Measurements from ENCODE around the gene LILRB3.

GRCh38 chr19:54190503-54191010 lies 32.2 kb downstream of the LILRB3 start:
- no peak for TF ChIP-seq CTCF (IDR thresholded peaks at IDR 0.05 in 4 of 5, conservative IDR thresholded peaks at IDR 0.05 in 1 of 5)
- TF ChIP-seq POLR2A (IDR thresholded peaks at IDR 0.05), result no peak

All from gastrocnemius medialis (tissue), 4 donors.